NCI-H1048 (cell line): ENCODE data around the gene MED29.

Source experiments
- DNase-seq: peaks from one replicate; lab custom pipeline; 2025; lab: John Stamatoyannopoulos, UW

The MED29 gene, protein sequence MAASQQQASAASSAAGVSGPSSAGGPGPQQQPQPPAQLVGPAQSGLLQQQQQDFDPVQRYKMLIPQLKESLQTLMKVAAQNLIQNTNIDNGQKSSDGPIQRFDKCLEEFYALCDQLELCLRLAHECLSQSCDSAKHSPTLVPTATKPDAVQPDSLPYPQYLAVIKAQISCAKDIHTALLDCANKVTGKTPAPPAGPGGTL

DNA sequence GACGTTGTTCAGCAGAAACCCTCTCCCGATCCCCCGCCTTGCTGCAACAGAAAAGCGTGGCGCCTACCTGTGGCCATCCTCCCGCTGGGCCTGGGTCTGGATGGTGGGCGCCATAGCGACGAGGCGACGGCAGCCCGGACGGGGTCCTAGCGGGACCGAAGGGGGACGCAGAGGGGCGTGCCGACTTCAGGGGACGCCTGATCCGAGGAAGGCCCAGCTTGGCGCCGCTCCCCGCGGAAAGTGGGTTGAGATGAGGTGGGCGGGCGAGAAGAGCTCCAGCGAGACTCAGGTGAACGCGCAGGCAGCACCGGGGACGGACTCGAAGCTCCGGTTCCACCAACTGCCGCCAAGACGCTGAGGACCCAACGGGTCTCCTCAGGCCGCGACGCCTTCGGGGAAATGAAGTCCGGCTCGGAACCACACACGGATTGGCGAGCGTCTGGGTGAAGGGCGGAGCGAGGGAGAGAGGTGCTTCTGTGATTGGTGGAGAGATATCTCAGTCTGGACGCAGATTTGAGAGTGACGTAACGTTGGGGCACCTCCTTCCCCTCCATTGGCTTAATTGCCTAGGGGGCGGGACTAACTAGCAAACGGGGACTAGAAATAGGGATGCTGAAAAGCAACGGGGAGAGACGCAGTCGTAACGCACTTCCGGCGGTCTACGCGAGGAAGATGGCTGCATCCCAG is at the start of gene MED29, which contains the start of gene PAF1:
MED29 (plus strand) TSS at position 628 of the 687 bp plus-strand sequence; CDS start at position 673, 45 bp downstream.
PAF1 (minus strand) TSS at position 356 of the 687 bp plus-strand sequence; CDS start at position 114, 242 bp downstream.
- DNase-seq, result peak; percentile 95

DNA sequence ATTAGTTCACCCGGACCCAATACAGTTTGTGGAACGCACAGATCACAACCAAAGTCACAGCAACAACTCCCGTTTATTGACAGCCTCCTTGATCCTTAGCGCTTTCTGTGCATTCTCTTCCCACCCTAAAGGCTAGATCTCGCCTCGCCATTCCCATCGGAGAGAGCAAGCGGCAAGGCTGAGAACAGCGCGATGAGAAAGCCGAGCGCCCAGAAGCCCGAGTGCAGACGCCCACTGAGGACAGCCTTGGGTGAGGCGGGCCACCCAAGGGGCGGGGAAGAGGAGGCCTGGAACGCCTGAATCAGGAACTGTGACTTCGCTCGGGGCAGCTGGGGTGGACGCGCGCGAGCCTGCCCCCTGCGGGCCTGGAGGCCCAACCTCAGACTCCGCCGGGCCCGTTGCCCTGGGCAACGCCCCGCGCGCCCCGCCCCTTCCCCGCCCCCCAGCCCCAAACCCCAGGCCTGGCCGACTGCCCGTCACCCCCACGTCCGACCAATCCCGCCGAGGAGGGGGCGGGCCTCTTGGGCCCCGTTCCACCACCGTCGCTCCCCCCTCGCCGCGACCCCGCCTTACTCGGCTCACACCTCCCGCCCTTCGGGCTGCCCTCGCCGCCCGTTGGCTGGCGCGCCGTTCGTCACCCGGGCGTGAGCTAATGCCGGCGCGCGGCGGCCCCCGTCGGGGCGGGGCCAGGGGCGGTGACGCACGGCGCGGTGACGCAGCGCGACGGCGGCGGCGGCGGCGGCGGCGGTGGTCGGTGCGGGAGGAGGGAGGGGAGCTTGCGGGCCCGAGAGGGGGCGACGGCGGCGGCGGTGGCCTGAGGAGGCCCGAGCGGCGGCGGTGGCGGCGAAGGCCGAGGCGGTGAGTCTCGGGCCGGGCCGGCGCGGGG is 49.2 kb upstream of the MED29 start, which contains the start of gene SAMD4B:
SAMD4B (plus strand) TSS at position 703 of the 886 bp plus-strand sequence. CDS start 14,473 bp downstream, outside the sequence.
- DNase-seq, result peak; percentile 98

GRCh38 chr19:39342647-39343305 is 48.4 kb upstream of the MED29 start:
- no peak for DNase-seq

DNA sequence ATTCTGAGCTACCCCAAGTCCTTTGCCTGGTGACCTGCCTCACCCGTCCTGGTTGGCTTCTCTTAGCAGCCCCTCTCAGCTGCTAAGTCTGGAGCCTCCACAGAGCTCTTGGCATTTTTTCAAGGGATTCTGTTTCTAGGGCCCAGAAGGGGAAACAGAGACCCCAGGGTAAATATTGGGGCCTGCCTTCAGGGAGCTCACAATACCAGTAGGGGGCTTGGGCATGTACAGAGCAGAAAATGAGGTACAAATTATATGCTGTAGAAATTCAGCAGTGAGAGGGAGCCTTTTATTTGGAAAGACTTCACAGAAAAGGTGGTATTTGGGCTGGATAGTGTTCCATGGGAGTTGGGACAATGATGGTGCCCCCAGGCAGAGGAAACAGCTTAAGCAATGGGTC is 45.2 kb upstream of the MED29 start:
- DNase-seq, result no peak

DNA sequence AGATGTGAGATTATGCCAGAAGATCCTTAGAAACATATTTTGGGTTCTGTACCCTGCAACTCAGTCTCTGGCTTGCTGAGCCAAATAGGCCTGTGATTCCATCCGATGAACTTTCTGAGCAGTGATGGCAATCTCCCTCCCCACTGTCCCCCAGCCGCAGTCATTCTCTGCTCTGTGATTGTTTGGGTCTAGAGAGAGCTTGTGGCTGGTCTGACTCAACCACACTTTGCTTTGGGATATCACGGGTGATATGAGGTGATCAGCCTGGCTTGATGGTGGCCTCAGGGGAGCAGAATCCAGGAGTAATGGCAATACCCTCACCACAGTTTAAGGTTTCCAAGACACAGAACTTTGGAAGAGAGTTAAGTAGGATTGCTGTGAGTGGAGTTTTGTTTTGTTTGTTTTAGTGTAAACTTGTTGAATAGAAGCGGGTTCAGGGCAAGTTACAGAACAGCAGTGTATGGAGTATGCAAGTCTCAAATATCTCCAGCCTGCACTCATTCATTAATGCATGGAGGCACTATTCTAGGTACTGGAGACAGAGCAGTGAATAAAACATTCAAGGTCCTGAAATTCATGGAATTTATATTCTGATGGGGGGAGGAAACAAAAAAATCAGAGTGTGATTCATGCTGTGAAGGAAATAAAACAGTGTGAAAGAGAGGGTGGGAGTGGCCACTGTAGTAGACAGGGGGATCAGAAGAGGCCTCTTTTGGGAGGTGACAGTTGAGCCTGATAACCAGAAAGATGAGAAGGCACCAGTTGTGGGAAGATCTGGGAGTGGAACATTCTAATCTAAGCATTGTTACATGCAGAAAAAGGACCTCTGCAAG is 43.6 kb upstream of the MED29 start:
- no peak for DNase-seq

- DNase-seq, result no peak
These were observed 41.9 kb upstream of the MED29 start for GRCh38 chr19:39349326-39349725.

GRCh38 chr19:39350156-39350555 is 41.0 kb upstream of the MED29 start:
- DNase-seq, result no peak

DNA sequence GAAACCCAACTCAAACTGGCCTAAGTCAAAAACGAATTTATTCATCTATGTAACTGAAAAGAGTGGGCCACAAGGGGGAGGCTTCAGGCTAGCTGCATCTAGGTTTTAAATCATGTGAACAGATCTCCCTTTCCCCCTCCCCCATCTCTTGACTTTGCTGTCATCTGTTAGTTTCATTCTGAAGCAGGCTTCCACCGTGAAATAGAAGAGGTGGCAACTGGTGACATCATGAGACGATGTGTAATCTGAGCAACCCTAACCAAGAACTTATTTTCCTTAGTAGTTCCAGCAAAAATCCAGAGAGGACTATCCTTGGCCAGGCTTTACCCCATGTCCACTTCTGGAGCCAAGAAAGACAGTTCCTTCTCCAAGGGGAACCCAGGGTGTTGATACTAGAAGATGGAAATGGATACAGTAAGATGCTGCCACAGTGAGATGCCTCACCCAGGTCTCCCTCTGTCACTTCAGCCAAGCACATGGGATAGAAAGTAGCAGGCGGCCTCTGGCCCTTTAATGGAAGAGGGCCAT is 39.6 kb upstream of the MED29 start:
- DNase-seq, result no peak

- no peak for DNase-seq
These were observed 38.6 kb upstream of the MED29 start for GRCh38 chr19:39352381-39353255.

GRCh38 chr19:39355253-39355652 is 35.9 kb upstream of the MED29 start:
- DNase-seq, result no peak

GRCh38 chr19:39356073-39356472 is 35.1 kb upstream of the MED29 start:
- DNase-seq, result no peak

DNA sequence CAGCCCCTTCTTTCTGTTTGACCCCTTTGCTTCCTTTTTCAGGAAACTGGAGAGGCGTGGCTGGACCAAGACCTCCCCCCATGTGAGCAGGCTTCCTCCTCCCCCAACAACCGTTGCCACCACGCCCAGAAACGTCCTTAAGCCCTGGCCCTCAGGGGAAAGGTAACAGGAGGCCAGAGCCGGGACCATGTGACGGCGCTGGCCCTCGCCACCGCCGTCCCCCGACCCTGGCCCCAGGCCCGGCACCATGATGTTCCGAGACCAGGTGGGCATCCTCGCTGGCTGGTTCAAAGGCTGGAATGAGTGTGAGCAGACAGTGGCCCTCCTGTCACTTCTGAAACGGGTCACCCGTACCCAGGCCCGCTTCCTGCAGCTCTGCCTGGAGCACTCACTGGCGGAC is 34.5 kb upstream of the MED29 start:
- DNase-seq, result no peak

GRCh38 chr19:39359026-39359425 is 32.2 kb upstream of the MED29 start:
- DNase-seq, result no peak

- no peak for DNase-seq
These were observed 30.6 kb upstream of the MED29 start for GRCh38 chr19:39360599-39360998.

DNA sequence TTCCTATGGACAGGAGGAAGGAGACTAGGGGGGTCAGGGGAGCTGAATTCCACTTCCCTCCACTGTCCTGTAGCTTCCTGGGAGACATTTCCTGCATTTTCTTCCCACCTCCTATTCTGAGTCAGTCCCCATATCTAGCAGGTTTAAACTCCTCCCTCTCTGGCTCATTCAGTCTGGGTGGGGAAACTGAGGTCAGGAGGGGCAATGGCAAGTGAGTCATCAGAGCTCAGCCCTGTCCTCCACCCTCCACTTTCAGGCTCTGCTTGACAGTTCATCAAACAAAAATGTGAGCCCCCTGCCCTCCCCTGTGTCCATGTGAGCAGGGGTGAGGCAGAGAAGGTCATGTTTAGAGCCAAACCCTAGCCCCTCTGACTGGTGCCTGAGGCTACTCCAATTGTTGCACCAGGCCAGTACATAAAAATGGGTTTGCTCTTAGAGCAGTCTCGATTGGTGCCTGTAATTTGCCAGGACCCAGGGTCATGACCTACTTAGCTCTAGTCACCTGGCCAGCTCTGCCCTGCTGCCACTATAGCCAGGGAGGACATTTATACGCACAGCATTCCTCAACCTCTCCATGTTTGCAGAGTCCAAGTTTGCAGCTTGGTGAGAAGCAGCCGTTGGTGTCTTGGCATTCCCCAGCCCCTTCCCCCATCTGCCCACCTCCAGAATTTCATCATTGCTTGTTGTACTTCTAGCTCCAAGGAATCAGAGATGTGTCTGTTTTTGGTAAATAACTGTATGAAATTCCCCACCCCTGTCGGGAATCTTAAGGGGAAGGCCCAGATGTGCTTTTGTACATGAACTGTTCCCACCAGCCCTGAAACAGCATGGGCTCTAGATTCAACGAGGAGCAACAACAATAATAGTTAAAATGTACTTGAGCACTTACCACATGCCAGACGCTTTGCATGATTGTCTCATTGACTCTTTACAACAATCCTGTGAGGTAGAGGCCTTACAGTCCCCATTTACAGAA is 28.2 kb upstream of the MED29 start:
- no peak for DNase-seq

GRCh38 chr19:39363901-39364457 is 27.2 kb upstream of the MED29 start:
- DNase-seq, result no peak

GRCh38 chr19:39365531-39365930 is 25.6 kb upstream of the MED29 start:
- DNase-seq, result no peak

DNA sequence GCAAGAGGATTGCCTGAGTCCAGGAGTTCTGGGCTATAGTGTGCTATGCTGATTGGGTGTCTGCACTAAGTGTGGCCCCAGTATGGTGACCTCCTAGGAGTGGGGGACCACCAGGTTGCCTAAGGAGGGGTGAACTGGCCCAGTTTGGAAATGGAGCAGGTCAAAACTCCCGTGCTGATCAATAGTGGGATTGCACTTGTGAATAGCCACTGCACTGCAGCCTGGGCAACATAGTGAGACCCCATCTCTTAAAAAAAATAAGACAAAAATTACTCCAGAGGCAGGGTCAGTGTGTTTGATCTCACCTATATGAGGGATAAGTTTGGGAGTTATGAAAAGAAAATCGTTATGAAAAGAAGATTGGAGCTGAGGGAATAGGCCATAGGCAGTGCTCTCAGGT is 22.0 kb upstream of the MED29 start:
- DNase-seq, result no peak
